ENCODE measurements around the gene FGF1.

FGF1 gene

DNA sequence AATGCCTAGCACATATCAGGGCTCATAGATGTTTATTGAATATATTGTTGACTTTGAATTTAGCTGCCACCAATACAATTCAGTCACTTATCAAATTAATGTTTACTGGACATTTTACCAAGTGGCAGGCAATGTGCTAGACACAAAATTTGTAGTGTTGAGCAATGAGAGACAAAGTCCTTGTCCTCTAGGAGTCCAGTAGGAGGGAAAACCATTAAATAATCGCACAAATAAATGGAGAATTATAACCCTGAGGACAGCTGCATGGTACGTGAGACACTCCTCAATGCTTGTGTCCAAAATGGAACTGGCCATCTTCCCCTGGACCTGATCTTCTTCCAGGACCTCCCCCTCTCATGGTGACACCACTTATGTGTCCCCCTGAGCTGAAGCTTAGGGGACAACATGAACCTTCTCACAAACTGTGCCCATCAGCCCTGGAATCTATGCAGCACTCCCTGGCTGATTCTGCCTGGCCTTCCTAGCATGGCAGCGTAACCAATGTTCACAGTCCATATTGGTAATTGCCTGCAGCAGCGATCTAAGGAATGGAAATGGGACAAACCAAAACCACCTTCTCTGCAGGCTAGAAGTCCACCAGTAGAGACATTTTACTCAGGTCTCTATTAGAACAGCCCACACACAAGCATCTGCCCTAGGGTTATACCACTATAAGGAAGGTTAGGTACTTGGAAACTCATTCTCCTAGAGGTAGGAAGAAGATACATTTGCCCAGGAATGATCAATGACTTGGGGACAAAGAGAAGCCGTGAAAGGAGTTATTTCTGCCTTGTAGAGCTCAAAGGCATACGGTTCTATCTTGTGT is 75.5 kb downstream of the FGF1 start:
- DNase-seq (ENCODE audit: low spot score) = no peak

DNA sequence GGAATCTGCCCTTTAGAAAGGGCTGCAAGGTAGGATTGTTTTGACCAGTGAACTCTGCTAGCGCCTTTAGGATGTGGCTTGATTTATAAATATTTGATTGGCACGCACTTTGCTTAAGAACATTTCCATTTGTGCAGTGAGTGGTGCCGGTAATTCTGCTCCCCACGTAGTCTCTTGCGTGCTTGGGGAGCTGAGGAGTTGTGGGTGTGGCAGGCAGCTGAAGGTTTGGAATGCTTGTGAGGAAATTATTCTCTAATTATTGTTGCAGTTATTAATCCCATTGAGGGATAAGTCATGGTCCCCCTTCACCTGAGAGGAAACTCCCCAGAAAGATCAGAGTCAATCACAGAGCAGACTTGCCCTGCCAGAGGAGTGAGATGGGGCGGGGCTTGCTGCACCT is 76.7 kb downstream of the FGF1 start:
- DNase-seq (ENCODE audit: low spot score) = no peak

DNA sequence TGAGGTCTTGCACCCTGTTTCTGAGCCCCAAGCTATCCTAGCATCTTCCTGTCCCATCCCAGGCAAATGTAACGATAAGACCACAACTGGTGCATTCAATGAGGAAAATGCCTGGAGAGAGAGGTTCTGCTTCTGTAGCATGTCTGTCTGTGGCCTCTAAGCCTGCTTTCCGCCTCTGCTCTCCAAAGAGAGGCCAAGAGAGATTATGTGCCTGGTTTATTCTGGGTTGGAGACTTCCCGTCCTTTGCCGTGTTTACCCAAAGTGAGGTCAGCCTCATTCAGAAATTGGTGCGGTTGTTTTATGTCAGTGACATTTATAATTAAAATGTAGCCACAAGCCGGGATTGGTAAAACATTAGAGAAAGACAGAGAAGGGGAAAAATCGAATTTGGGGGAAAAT is 77.8 kb downstream of the FGF1 start:
- no peak for DNase-seq (ENCODE audit: low spot score)

DNA sequence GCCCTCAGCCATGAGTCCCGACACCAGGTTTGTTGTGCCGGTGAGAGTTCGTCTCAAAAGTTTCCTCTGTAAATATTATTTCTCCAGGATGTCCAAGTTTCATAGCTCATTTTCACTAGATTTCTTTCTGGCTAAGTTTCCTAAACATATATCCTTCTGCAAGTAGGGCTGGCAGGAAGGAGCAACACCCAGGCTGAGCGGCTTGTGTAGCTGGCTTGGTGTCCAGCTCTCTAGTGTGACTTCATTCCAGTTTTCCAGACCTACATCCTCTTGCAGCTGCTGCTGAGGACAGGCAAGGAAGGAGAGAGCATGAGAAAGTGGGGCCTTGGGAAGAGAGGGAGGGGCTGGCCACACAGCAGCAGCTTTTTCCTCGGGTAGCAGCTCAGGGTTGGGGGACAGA is 80.3 kb downstream of the FGF1 start:
- no peak for DNase-seq (ENCODE audit: low spot score)

DNA sequence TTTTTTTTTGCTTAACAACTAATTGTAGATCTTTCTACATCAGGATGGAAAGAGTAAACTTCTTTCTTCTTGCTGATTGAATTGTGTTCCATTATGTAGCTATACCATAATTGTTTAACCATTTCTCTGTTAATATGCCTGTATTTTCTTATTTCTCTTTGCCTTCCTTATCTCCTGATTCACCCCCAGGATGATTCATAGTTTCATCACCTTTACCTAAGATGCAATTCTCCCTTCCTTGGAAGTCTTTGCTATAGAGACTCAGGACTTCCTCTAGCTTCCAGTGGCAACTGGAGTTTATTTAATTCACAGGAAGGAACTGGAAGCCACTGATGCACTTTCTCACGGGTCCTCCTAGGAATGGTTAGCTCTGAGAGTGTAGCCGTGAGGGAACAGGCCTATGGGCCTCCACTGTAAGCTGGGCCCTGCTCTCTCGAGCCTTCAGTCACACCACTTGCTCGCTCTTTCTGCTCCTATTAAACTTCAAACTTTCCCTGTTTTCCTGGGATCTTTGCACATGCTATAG is 83.1 kb downstream of the FGF1 start:
- no peak for DNase-seq (ENCODE audit: low spot score)

DNA sequence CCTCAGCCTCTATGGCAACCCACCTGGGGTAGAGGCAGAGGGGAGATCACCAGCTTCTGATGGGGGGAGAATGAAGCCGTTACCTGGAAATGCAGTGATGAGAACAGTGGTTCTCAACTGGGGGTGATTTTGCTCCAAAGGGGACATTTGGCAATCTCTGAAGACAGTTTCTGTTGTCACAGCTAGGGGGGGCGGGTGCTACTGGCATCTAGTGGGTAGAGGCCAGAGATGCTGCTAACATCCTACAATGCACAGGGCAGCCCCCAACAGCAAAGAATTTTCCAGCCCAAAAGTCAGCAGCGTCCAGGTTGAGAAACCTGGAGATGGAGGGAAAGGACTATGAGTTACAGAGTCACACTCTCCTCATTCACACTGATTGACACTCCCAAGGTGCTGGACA is 84.5 kb downstream of the FGF1 start:
- no peak for DNase-seq (ENCODE audit: low spot score)

DNA sequence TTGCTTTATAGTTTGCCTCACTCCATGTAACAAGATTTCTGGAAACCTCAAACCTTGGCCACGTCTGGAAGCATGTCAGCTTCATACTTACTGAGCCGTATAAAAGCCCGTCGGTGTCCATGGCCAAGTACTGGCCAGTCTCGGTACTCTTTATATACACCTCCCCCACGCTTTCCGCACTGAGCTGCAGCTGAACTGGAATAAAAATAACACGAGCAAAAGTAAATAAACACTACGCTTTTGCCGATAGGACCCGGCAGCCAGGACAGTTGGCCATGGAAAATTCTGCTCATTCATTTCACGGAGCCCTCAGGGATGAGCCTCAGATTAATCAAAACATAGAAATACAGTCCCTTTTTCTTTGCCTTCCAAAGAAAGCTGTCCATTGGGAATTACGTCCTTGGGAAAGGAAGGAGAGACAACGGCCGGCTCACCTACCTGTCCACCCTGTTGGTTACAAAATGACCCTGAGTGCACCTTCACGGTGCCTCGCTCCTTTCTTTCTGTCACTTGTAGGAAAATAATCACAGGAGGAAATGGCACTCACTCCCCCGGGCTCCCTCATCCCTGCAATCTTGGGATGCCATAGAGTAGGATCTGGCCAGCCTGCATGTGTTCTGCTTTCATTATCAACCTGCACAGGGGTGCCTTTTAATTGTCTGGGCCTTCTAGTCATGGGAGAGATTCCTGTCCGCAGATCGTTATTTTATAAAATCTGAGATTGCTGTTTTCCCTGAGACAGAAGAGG is 85.1 kb downstream of the FGF1 start:
- DNase-seq (ENCODE audit: low spot score) = no peak

DNA sequence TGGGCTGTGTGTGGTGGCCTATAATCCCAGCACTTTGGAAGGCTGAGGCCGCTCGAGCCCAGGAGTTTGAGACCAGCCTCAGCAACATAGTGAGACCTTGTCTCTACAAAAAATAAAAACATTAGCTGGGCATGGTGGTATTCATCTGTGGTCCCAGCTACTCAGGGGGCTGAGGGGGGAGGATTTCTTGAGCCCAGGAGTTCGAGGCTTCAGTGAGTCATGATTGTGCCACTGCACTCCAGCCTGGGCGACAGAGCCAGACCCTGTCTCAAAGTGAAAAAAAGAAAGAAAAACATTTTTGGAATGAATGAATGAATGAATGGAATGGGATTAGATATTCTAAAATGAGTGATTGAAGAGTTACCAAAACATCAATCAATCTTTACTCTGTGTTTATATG is 85.8 kb downstream of the FGF1 start:
- no peak for DNase-seq (ENCODE audit: low spot score)

DNA sequence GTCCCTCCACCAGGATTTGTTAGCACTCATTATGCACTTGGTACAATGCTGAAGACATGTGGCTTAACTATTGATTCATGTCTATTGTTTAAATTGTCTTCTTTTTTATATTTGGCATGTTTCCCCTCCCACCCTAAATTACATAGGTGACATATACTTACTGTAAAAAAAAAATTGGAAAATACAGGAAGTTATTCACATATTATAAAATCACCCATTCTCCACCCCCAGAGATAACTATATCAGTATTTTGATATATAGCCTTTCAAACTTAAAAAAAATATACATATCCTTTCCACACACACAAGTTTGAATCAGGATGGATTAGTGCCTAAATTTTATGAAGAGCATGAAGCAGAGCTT is 87.6 kb downstream of the FGF1 start:
- no peak for DNase-seq (ENCODE audit: low spot score)

DNA sequence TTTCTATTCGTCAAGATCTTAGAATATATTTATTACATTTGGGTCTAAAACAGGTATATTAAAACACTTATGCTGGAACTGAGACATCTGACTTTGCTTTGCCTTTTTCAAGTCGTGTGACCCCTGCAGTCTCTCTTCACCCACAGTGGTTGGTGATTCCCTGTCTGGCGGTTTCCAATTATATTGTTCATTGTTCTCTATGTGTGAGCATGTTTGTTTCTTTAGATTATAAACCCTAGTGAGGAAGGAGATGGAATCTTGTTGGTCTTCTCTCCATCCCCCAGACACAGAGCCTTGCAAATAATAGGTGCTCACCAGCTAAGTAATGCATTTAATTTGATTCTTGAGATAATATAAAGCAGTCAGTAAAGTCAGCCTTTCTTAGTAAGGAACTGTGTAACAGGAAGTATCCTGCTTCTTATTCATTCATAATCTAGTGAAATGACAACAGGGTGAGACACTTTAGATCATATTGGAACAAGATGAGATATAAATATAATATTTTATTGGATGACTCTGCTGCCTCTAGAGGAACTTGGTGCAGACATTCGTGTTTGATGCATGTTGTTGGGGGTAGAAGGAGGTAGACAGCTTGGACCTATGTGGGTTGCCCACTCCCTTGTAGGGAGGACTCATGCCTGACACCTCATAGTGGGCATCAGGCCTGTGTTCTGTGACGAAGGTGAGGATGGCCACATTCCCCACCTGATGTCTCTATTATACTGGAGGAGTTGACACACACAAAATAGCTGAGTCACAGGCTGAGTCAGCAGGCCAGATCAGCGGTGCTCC is 88.1 kb downstream of the FGF1 start:
- peak; percentile 14 for DNase-seq (ENCODE audit: low spot score)

DNA sequence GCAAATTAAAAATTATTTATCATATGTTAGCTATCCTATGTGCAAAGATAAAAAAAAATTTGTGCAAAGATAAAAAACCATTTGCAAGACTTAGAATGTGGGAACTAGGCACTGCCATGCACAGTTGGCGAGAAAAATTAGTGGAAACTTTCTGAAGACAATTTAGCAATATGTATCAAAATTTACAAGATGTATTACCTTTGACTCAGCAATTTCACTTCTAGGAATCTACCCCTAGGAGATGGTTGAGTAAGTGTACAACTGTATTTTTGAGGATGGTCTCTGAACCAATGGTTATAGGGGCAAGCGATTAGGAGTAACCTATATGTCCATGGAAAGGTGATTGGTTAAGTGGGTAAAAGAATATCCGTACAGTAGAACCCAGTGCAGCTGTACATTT is 88.9 kb downstream of the FGF1 start:
- no peak for DNase-seq (ENCODE audit: low spot score)

DNA sequence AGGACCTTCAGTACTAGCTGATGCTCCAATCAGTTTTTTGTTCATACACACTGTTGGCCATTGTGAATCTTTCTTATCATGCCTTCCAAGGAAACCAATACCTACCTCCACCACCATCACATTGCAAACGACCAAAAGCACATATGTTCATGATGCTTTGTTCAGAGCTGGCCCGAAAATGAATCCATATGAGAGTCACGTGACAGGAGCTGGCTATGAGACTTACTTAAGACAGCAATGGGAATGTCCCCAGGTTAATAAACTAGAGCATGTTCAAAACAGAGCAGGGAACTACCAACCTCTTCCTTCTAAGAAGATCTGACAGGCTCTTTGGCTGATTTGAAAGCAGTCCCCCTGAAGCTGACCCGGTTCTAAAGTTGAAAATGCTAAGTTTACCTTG is 93.5 kb downstream of the FGF1 start:
- DNase-seq (ENCODE audit: low spot score) = no peak

DNA sequence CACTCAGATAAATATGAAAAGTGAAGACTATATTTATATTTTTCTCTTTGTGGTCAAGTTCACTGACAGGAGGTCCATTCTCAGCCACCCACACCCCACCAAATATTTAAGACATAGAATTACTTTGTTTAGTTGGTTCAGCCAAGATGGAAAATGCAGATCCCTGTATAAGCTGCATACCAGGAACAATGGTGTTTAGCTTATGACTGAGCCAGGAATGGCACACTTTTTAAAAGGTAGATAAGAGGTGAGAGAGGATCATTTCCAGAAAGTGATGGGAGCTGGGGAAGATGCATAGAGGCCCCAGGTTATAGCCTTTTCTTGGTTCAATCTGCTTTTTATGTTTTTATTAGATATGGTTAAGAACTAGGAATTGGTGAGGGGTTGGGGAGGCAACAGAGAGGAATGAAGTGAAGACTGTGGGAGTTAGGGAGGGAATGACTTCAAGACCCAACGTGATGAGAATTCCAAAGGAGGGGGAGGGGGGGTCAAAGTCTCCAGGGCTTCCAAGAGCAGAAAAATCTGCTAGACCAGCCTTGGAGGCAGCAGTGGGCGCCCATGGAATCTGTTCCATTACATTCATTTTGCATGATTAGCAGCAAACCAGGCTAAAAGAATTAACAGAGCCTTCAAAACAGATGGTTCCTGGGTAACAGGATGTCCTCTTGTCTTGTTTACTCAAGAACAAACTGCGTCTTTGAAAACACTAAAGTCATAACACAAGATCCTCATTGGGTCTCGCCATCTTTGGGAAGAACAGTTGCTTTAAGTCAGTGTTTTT is 95.2 kb downstream of the FGF1 start:
- no peak for DNase-seq (ENCODE audit: low spot score)

DNA sequence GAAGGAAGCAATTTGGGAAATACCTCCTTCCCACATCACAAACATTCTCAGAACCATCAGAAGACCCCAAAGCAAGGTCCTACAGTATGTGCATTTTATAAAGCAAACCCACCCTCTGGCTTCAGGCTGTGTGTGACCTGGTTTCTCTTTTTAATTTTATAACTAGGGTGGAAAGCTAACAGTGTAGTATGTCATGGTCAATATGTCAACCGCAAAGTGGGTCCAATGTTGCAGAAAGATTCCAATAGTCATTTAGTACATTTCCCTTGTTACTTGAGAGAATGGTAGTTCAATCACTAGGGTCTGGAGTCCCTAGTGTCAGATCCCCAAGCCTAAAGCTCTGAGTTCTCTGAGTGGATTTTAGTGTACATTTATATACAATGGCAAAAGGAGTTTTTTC is 96.2 kb downstream of the FGF1 start:
- DNase-seq (ENCODE audit: low spot score) = no peak

DNA sequence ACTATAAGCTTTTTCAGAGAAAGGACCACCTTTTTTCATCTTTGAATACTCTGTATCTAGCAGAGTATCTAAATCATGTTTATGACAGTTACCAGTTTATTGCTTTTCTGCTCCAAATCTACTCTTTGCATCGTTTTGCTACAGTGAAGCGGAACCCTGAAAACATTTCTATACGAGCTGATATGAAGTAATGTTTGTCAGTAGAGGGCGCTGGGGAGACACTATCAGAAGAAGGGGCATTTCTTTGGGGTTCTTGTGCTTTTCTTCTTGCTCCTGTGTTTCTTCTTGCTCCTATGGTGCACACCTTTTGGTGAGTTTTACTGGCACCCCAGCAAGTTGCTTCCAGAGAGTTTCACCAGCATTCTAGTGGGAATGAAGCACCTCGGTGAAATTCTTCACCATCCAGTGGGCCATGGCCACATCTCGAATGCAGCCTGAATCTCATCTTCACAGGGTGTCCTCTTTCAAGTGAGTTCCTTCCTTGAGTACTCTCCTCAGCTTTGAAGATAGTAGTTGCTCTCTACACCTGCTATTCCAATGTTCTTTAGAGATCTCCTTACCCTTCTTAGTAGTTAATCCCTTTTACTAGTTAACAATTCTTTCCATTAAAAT is 98.4 kb downstream of the FGF1 start:
- DNase-seq (ENCODE audit: low spot score) = peak; percentile 10

DNA sequence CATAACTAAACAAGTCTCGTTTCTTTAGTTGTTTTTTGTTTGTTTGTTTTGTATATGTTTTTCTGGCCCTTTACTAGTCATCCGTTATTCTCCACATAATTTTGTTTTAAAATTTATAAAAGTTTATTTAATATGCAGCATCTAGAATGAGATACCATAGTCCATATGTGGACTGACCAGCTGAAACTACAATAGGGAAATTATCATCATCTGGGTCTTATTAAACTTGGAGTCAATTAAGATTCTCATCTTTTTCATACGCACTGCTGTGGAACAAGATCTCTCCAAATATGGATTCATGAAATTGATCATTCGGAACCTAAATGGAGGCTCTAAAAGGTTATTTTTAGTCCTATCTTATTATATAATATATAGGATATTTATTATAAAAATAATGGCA is 99.3 kb downstream of the FGF1 start:
- DNase-seq (ENCODE audit: low spot score) = no peak

DNA sequence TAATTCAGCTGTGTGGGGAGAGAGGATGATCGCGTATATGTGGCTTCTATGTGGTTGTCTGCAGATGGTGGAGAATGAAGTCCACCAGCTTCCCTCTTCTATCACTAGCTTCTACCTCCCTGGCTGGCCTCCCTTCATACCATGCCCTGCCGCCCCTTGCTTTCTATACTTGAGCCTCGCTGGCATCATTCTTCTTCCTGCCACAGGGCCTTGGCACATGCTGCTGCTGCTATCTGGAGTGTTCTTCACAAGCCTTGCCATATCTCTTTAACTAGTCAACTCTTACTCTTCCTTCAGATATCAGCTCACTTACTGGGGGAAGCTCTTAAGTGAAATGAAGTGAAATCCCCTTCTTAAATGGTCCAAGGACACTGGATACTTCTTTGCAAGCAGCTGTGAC is 100.4 kb downstream of the FGF1 start:
- DNase-seq (ENCODE audit: low spot score) = no peak

DNA sequence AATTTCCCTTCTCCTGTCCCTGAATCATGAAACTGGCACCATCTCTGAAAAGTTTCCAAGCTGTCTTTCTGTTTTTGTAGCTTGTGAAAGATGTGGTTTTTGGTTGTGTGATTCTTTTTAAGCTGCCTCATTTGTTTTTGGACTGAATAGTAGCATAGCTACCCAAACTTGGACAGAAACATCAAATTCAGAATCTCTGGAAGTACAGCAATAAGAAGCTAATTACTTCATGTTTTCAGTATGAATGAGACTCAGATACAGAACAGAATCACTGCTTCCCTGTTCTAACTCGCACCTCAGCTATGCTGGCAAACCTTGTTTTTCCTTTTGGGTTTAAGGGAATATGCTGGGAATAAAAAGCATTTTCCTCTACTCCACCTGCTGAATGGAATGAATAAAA is 101.0 kb downstream of the FGF1 start:
- no peak for DNase-seq (ENCODE audit: low spot score)

DNA sequence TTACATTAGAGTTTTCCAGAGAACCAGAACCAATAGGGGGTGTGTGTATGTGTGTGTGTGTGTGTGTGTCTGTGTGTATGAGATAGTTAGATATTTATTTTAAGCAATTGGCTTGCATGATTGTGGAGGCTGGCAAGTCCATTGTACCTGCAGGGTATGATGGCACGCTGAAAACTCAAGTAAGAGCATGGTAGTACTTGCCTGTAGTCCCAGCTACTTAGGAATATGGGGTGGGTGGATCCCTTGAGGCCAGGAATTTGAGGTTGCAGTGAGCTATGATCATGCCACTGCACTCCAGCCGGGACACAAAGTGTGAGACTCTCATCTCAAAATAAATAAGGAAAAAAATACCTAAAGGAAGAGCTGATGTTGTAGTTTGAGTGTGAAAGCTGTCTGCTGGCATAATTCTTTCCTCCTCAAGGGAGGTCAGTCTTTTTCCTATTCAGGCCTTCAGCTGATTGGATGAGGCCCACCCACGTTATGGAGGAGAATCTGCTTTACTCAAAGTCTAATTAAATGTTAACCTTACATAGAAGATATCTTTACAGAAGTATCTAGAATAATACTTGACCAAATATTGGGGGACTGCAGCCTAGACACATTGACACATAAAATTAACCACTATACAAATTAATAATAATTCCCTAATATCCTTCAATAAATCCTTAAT is 107.6 kb downstream of the FGF1 start:
- no peak for DNase-seq (ENCODE audit: low spot score)

DNA sequence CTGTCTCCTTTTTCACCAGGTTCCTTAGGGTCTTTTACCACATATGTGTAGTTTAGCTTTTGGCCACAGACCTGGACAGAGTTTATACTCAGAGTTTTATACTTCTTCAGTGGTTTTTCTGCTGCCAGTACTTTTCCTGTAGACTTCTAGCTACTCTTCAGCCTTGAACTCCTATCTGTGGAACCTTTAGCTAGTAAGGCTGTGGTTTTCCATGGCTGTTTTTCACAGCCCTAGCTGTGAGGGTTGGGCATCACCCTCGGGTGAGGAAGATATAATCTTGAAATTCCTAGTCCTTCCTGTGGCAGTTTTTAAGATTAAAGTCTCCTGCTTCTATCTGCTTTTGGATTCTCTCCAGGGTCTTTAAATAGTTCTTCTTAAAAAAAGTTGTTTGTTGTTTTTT is 109.1 kb downstream of the FGF1 start:
- no peak for DNase-seq (ENCODE audit: low spot score)

DNA sequence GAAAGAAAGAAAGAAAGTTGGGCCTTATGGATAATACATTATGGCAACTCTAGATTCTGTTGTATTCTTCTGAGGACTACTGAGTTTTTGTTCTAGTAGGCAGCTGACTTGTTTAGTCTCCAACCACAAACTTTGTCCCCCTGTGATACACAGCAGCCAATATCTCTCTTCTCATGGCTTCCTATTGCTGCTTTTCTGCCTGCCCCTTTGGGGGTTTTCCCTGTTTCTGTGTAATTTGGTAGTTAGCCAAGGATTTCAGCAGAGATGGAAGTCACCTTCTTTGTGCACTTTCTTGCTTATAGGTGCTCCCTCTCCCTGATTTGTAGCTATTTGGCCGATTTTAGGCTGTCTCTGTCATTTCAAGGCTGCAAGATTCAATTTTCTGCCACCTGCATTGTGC is 109.6 kb downstream of the FGF1 start:
- DNase-seq (ENCODE audit: low spot score) = no peak
